Measurements from ENCODE around the gene DEPDC4.

DNA sequence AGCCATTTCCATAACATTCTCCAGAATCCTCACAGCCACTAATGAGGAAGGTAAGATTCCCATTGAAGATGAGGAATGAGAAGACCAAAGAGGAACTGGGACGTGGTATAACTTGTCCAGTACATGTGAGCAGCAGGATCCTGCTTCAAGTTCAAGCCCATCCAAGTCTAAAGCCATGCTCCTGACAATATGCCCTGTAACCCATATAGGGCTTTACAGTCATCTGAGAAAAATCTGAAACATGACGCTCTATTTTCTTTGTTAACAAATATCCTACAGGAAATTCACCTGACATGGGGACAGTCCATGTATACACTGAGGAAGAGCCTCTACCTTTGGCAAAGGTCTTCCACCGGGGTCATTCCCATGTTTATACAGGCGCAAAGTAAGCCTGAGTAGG is 69.4 kb downstream of the DEPDC4 start:
- TF ChIP-seq CTCF (IDR thresholded peaks at IDR 0.05; ENCODE audit: insufficient read depth, low read depth, low read length) (no peak), EZH2 (IDR thresholded peaks at IDR 0.05; ENCODE audit: insufficient read depth, low read length) (no peak)

All from astrocyte (in vitro differentiated cells and primary cell).